Activated CD4-positive, alpha-beta T cell treated with anti-CD3 and anti-CD28 coated beads, Interleukin-10, Interleukin-2, amounts not matched to agents 100 ng/mL and 50 ng/mL, durations not matched to agents 16 hours and 8 hours (primary cell): Measurements from ENCODE around the gene BBS1.
"Not testable (repeated sequence)": the region's sequence is repeated elsewhere in the genome, so short reads cannot be mapped to it uniquely, and the experiment has no call there.

Experiments used
- DNase-seq: peaks from one replicate; pipeline ENCODE4 v3.0.0-alpha.2; 2020

The BBS1 gene

GRCh38 chr11:66510271-66510989, at the start of gene BBS1:
TSS of gene BBS1 (plus strand) at chr11:66510635. CDS start at chr11:66510660, 25 bp downstream.
- peak; percentile 82 for DNase-seq

- no peak for DNase-seq
These were observed 48.4 kb upstream of the BBS1 start for GRCh38 chr11:66462010-66462409.

GRCh38 chr11:66462911-66463310, 47.5 kb upstream of the BBS1 start:
- peak; percentile 25 for DNase-seq

- not testable (repeated sequence) for DNase-seq
These were observed 46.3 kb upstream of the BBS1 start for GRCh38 chr11:66464116-66464515.

GRCh38 chr11:66464916-66465315, 45.5 kb upstream of the BBS1 start:
- no peak for DNase-seq

- DNase-seq, result no peak
These were observed 44.8 kb upstream of the BBS1 start for GRCh38 chr11:66465373-66466224.

- peak; percentile 95 for DNase-seq
These were observed 44.0 kb upstream of the BBS1 start, which contains the start of gene PELI3 for GRCh38 chr11:66466225-66467033. TSS of gene PELI3 (plus strand) at chr11:66466905. CDS start at chr11:66468129, 1,224 bp downstream.

- peak; percentile 19 for DNase-seq
These were observed 43.3 kb upstream of the BBS1 start for GRCh38 chr11:66467034-66467659.

- DNase-seq, result peak; percentile 28
These were observed 42.7 kb upstream of the BBS1 start for GRCh38 chr11:66467756-66468155.

GRCh38 chr11:66468691-66469090, 41.7 kb upstream of the BBS1 start:
- DNase-seq, result no peak

GRCh38 chr11:66469441-66469840, 41.0 kb upstream of the BBS1 start:
- DNase-seq, result no peak

GRCh38 chr11:66470015-66470414, 40.4 kb upstream of the BBS1 start:
- no peak for DNase-seq

GRCh38 chr11:66471142-66471541, 39.3 kb upstream of the BBS1 start:
- no peak for DNase-seq

GRCh38 chr11:66472054-66472453, 38.4 kb upstream of the BBS1 start:
- no peak for DNase-seq

GRCh38 chr11:66473167-66473566, 37.3 kb upstream of the BBS1 start:
- no peak for DNase-seq

GRCh38 chr11:66473608-66474515, 36.6 kb upstream of the BBS1 start:
- DNase-seq, result no peak

- no peak for DNase-seq
These were observed 34.9 kb upstream of the BBS1 start for GRCh38 chr11:66475349-66476172.

GRCh38 chr11:66476173-66476840, 34.1 kb upstream of the BBS1 start:
- DNase-seq, result no peak

- no peak for DNase-seq
These were observed 33.6 kb upstream of the BBS1 start for GRCh38 chr11:66476841-66477251.
